SK-N-DZ (cell line): ENCODE results near the gene CBLN3.

ENCODE experiments used
- DNase-seq: peaks from one replicate; pipeline ENCODE4 v3.0.0-alpha.2; 2015; ENCODE audit warnings: low spot score

CBLN3 gene

DNA sequence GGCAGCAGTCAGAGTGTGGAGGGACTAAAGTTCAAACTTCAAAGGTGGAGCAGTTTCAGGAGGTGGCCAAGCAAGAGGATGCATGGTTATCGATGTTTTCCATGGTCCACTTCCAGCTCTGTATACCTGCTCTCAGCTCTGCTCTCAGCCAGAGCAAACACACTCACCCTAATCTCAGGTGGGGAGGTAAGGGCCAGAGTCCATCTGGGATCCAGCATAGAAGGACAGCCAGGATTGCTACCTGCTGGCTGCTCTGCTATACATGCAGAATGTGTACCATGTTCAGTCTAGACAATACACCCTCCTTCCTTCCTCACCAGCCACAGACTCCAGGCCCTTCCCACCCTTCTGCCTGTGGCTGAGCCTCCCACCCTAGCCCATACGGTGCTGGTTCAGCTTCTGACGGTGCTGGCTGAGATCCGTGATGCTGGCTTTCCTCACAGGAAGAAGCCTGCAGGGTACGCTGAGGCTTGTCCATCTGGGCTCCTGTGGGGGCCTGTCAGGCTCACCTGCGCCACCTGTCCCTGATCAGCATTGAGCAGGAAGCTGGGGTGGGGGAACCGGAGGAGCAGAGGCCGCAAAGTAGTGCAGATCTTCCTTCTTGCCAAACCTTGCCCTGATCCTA is 2.4 kb downstream of the CBLN3 start:
- no peak for DNase-seq

DNA sequence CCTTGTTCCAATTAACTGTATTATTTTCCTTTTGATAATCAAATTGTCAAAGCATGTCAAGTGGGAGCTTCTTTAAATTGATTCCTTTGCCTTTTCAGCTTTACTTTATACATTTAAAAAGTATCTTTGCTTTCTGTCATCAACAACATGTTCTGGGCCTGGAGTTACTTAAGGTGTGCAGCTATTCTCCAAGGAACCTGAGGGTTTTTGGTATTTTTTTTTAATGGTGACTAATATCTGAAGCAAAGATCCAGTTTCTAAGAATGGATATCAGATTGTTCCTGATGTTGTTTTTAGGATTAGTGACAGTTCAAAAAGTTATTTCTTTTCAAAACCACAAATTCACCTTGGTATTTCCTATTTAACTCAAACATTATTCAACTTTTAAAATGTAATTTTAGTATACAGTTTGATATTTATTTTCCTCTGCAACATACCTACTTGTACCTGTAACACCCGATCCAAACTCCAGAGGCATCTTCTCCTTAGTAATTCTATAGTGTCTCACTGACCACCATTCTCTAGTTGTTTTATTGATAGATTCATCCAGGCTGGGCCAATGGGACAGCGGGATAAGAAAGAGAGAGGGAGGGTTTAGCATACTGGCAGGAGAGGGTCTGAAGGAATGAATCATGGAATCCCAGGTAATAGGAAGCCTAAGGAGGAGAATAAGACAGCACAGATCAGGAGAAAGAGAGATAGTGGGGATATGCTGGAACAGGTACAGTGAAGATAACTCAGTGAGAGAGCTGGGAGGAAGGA is 3.1 kb downstream of the CBLN3 start:
- DNase-seq, result no peak

DNA sequence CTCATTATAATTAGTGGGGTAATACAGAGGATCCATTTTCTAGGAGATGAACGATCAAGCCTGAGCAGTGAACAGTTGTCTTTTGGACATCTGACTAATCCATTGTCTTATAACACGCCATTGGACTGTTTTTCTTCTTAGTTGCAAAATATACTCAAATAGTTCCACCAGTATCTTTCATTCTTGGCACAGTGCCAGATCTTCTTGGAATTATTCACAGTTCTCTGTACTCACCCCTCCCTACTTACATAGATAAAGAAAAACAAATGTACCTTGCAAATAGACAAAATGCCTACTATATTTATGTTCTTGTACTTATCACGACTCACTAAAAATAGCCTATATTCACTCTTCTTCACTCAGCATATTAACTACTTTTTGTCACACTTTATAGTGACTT is 3.8 kb downstream of the CBLN3 start:
- DNase-seq, result no peak

GRCh38 chr14:24422694-24423601 is 6.5 kb downstream of the CBLN3 start:
- DNase-seq, result no peak

GRCh38 chr14:24422261-24422660 is 7.2 kb downstream of the CBLN3 start:
- no peak for DNase-seq

- no peak for DNase-seq
Observed at GRCh38 chr14:24418492-24418873, 11.0 kb downstream of the CBLN3 start.

DNA sequence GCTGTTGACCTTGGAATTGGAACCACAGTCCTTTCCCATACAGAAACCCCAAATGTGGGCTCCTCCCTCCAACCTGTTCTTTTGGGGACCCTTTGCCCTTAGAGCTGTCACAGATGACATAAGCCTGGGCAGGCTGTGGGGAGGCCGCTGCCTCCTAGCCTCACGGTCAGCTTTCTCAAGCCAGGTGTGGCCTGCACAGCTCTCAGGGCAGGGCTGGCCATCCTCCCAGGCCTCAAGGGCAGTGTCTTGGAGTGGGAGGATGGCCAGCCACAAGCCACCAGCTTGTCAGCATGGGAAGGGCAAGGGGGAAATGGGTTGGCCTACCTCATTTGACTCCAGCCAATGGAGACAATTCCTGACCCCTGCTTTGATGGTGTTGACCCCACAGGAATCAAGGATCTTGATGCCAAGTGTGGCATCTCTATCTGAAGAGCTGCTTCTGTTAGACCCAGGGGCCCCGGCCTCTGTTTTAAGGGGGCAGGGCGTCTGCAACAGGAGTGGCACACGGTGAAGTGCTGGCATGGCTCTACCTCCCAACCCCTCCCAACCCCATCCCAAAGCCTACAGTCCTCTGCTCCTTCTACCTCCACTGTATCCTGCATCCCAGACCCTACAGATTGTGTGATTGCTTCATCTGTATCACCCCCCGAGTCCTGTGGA is 11.5 kb downstream of the CBLN3 start:
- DNase-seq, result no peak

- no peak for DNase-seq
Observed at GRCh38 chr14:24416932-24417619, 12.4 kb downstream of the CBLN3 start.

DNA sequence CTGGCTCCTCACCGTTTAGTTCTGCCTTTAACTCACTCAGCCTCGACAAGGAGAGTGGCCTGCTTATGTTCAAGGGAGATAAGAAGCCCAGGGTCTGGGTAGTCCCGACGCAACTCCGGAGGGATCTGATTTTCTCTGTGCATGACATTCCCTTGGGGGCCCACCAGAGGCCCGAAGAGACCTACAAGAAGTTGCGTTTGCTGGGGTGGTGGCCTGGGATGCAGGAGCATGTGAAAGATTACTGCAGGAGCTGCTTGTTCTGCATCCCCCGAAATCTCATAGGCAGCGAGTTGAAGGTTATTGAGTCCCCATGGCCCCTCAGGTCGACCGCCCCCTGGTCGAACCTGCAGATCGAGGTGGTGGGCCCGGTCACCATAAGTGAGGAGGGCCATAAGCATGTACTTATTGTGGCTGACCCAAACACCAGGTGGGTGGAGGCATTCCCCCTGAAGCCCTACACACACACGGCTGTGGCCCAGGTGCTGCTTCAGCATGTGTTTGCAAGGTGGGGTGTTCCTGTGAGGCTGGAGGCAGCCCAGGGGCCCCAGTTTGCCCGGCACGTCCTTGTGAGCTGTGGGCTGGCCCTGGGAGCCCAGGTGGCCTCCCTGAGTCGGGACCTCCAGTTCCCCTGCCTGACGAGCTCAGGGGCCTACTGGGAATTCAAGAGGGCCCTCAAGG is 13.1 kb downstream of the CBLN3 start:
- peak; percentile 50 for DNase-seq

DNA sequence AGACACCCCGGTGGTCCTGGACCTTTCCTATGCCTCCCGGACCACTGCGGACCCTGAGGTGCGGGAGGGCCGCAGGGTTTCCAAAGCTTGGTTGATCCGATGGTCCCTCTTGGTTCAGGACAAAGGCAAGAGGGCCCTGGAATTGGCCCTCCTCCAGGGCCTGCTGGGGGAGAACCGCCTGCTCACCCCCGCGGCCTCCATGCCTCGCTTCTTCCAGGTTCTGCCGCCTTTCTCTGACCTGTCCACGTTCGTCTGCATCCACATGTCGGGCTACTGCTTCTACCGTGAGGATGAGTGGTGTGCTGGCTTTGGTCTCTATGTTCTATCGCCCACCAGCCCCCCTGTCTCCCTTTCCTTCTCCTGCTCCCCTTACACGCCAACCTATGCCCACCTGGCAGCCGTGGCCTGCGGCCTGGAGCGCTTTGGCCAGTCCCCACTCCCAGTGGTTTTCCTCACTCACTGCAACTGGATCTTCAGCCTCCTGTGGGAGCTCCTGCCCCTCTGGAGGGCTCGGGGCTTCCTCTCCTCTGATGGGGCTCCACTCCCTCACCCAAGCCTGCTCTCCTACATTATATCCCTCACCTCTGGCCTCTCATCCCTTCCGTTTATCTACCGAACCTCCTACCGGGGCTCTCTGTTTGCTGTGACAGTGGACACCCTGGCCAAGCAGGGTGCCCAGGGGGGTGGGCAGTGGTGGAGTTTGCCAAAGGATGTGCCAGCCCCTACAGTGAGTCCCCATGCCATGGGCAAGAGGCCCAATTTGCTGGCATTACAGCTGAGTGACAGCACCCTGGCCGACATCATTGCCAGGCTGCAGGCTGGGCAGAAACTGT is 13.8 kb downstream of the CBLN3 start:
- DNase-seq, result no peak

GRCh38 chr14:24414732-24415420 is 14.6 kb downstream of the CBLN3 start:
- DNase-seq, result no peak

DNA sequence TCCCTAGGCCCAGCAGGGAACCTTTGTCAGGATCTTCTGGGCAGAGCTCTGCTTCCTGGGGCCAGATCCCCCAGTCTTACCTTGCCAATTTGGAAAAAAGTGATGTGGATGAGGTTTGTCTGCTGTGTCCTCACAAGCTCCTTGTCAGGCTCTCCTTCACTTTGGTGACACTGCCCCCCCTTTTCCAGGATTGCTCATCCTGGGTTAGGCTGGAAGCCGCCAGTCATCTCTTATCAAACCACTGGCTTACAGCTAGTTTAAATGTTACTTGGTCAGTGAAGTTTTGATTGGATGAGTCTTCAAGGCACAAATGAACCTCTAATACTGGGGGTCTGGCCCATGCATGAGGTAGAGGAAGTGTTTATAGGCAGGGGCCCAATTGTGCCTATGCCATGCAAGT is 15.4 kb downstream of the CBLN3 start:
- DNase-seq, result no peak

GRCh38 chr14:24411443-24412389 is 17.8 kb downstream of the CBLN3 start:
- peak; percentile 59 for DNase-seq

DNA sequence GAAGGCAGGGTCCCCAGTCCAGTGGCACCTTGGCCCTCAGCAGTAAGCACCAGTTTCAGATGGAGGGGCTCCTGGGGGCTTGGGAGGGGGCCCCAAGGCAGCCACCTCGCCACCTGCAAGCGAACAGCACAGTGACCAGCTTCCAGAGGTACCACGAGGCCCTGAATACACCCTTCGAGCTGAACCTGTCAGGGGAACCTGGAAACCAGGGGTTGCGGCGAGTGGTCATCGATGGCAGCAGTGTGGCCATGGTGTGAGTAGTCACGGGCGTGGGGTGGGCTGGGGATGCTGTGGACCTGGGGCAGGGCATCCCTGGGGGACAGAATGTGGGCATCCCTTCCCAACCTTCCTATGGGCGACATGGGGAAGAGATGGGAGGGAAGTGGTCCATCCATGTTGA is 19.5 kb downstream of the CBLN3 start:
- no peak for DNase-seq

DNA sequence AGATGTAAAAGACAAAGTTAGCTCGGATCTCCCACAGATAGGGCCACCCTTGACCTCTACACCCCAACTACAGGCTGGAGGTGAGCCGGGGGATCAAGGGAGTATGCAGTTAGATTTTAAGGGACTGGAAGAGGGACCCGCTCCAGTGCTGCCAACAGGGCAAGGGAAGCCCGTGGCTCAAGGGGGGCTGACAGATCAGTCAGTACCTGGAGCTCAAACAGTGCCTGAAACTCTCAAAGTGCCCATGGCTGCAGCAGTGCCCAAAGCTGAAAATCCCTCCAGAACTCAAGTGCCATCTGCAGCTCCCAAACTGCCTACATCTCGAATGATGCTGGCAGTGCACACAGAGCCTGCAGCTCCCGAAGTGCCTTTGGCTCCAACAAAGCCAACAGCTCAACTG is 20.3 kb downstream of the CBLN3 start:
- no peak for DNase-seq

DNA sequence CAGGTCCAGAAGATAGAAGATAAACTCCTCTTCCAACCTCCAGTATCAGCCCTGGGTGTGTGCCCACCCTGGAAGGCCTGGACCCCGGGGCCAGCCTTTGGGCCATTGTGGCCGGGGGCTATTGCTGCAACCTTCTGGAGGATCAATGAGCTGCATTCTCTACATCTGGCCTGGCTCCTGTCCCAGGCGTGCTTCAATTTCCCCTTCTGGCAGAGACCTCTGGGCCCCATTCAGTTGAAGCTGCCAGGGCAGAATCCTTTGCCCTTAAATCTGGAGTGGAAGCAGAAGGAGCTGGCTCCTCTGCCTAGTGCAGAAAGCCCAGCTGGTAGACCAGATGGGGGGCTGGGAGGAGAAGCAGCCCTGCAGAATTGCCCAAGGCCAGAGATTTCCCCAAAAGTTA is 20.7 kb downstream of the CBLN3 start:
- DNase-seq, result no peak

DNA sequence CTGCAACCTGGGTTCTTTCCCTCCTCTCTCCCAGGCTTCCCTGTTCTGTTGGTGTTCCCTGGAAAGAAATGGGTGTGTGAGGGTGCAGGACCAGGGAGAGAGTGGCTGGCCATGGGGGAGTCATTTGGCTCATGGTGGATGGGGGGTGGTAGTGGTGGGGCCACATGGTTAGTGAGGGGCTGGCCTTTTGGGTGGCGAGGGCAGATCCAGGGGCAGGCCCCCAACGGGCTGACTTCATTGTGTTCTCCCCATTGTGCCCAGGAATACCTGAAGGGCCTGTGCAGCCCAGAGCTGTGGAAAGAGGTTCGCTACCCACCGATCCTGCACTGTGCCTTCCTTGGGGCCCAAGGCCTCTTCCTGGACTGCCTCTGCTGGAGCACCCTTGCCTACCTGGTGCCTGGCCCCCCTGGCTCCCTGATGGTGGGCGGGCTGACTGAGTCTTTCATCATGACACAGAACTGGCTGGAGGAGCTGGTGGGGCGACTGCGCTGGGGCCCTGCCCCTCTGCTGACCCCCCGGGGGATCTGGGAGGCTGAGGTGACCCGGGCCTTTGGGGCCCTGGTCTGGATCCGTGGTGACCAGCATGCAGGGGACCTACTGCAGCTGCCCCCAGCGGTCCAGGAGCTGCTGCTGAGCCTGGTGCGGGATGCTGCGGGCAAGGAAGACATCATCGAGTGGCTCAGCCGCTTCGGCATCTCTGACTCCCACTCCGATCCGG is 21.7 kb downstream of the CBLN3 start:
- no peak for DNase-seq
